MM.1S (cell line): ENCODE measurements around the gene NKX2-2.

Experiments used
- EZH2 ChIP-seq: fragments of 300-600 bp; sonication (generic); optimal IDR thresholded peaks from 2 replicates; pipeline ENCODE3; 2017; ENCODE audit warnings: low read depth, mild to moderate bottlenecking, antibody characterized with exemption, low read length, mixed read lengths
- TF ChIP-seq, protein P1 (sequence below): fragments of 300-600 bp; sonication (generic); IDR thresholded peaks from 2 replicates; pipeline ENCODE4 v1.5.1; 2016; ENCODE audit warnings: antibody characterized with exemption, low read length, mixed read lengths

DNA sequence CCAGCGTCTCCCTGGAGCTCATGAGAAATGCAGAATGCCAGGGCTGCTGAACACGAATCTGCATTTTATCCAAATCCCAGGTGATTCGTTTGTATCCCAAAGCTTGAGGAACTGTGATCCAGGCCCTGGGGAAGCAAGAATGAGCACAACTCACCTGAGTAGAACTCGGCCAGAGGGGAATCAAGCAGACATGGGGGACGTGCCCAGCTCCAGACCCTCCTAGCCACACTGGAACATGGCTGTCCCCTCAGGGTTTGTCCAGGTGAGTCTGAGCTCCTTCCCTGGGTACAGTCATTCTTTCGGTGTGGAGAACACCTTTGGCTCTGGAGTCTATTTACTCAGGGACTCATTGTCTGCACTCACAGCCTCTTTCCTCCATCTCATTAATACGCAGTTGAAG, 13.3 kb downstream of the NKX2-2 start:
- TF ChIP-seq, protein P1, sequence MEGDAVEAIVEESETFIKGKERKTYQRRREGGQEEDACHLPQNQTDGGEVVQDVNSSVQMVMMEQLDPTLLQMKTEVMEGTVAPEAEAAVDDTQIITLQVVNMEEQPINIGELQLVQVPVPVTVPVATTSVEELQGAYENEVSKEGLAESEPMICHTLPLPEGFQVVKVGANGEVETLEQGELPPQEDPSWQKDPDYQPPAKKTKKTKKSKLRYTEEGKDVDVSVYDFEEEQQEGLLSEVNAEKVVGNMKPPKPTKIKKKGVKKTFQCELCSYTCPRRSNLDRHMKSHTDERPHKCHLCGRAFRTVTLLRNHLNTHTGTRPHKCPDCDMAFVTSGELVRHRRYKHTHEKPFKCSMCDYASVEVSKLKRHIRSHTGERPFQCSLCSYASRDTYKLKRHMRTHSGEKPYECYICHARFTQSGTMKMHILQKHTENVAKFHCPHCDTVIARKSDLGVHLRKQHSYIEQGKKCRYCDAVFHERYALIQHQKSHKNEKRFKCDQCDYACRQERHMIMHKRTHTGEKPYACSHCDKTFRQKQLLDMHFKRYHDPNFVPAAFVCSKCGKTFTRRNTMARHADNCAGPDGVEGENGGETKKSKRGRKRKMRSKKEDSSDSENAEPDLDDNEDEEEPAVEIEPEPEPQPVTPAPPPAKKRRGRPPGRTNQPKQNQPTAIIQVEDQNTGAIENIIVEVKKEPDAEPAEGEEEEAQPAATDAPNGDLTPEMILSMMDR = no peak
- no peak for TF ChIP-seq EZH2
